ENCODE data around the gene SNN. TPM values are rescaled to one million over a fixed set of nuclear protein-coding genes. Genes with fewer than 3 reads are reported as not detected.
A peak's percentile ranks its signal among the peaks of the same experiment; 100 is the strongest.

SNN gene
- total and polyA plus RNA-seq, 4 donors = 9.4 to 29.0 (median 18.9) TPM

DNA sequence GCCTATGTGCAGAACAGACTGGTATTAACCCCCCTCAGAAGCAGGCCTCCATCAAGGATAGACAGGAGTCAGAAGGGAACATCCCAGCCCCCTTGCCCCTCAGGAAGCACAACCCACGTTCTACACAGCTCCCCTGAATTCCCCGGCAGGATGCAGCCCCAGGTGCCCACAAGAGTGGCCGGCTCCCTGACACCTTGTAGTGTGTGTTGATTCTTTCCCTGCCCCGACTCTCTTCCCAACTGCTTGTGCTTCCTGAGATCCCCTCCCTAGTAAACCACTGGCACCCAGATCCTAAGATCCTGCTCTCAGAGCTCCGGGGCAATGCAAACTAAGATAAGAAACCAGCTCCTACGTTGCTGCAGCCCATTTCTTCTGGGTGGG, 46.7 kb upstream of the SNN start:
- ATAC-seq (ENCODE audit: insufficient read depth, low FRiP score) (no peak), DNase-seq (no peak)
- TF ChIP-seq, protein P1, sequence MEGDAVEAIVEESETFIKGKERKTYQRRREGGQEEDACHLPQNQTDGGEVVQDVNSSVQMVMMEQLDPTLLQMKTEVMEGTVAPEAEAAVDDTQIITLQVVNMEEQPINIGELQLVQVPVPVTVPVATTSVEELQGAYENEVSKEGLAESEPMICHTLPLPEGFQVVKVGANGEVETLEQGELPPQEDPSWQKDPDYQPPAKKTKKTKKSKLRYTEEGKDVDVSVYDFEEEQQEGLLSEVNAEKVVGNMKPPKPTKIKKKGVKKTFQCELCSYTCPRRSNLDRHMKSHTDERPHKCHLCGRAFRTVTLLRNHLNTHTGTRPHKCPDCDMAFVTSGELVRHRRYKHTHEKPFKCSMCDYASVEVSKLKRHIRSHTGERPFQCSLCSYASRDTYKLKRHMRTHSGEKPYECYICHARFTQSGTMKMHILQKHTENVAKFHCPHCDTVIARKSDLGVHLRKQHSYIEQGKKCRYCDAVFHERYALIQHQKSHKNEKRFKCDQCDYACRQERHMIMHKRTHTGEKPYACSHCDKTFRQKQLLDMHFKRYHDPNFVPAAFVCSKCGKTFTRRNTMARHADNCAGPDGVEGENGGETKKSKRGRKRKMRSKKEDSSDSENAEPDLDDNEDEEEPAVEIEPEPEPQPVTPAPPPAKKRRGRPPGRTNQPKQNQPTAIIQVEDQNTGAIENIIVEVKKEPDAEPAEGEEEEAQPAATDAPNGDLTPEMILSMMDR (IDR thresholded peaks at IDR 0.05; ENCODE audit: control extremely low read depth, extremely low read depth) = no peak
- Histone ChIP-seq H3K9me3 (ENCODE audit: control insufficient read depth in 4 of 4, insufficient read depth in 3 of 4, low read length in 3 of 4) (peaks cover 0 to 5% (median 0%) of the 10 kb centered on the region in 4 donors), H3K27me3 (ENCODE audit: control insufficient read depth in 3 of 3, insufficient read depth in 3 of 3, low read length in 2 of 3) (no peaks in the 10 kb centered on the region), H3K36me3 (ENCODE audit: control insufficient read depth in 4 of 4, insufficient read depth in 4 of 4, low read length in 4 of 4) (no peaks in the 10 kb centered on the region), H3K4me3 (no peak overlapping the region), H3K27ac (ENCODE audit: low read depth in 1 of 2, low read length in 1 of 2) (peak overlapping the region in 1 of 2 donors; percentile 8), H3K9ac (ENCODE audit: insufficient read depth in 1 of 2, low read length in 2 of 2) (peak overlapping the region in 1 of 2 donors; percentile 14), H3K4me1 (ENCODE audit: control insufficient read depth in 5 of 5, insufficient read depth in 5 of 5, low read length in 5 of 5) (peaks cover 0 to 29% (median 6%) of the 10 kb centered on the region in 5 donors)
- WGBS, 2 donors = 22 to 31% methylated on average over 6 of the region's 6 CpGs

DNA sequence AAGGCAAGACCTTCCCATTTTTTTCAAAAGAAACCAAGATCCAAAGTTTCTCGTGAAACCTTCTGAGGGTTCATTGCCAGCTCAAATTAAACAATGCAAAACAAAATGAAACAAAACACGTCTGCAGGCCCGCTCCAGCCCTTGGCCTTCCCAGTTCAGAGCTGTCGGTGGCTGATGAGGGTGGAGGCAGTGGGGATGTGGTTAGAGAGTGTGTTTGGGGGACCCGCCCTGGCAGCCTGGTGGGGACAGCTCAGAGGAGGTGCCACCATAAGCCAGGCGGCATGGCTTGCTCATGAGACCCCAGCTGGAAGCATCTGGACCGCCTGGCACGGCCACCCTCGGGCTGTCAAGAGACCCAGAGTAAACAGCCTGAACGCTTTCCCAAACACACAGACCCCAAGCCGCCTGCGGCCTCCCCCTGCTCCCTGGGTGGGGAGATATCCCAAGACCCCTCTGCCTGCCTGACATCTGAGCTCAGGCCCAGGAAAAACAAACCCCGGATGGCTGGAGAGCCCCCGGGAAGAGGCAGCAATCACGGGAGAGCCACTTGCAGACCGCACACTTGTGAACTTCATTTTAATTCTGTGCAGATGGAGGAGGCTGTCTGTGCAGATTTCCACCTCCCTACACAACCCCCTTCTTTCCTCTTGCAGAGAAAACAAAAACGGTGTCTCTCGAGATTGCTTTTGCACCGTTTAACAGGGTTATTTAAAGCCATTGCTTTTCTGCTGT, 46.2 kb upstream of the SNN start:
- H3K4me1 ChIP-seq (ENCODE audit: control insufficient read depth in 5 of 5, insufficient read depth in 5 of 5, low read length in 5 of 5) = peaks cover 0 to 29% (median 6%) of the 10 kb centered on the region in 5 donors
- WGBS, 2 donors = 24 to 28% methylated on average over 19 of the region's 19 CpGs
- H3K9me3 ChIP-seq (ENCODE audit: control insufficient read depth in 4 of 4, insufficient read depth in 3 of 4, low read length in 3 of 4) = peaks cover 0 to 5% (median 0%) of the 10 kb centered on the region in 4 donors
- peak overlapping the region in 1 of 2 donors; percentile 79 for H3K27ac ChIP-seq (ENCODE audit: low read depth in 1 of 2, low read length in 1 of 2)
- H3K36me3 ChIP-seq (ENCODE audit: control insufficient read depth in 4 of 4, insufficient read depth in 4 of 4, low read length in 4 of 4) = no peaks in the 10 kb centered on the region
- peak overlapping the region in 1 of 2 donors; percentile 65 for H3K9ac ChIP-seq (ENCODE audit: insufficient read depth in 1 of 2, low read length in 2 of 2)
- DNase-seq (peak; percentile 94 to 97 (median 97)), ATAC-seq (ENCODE audit: insufficient read depth, low FRiP score) (no peak)
- TF ChIP-seq, protein P1 (IDR thresholded peaks at IDR 0.05; ENCODE audit: control extremely low read depth, extremely low read depth) = no peak
- H3K27me3 ChIP-seq (ENCODE audit: control insufficient read depth in 3 of 3, insufficient read depth in 3 of 3, low read length in 2 of 3) = no peaks in the 10 kb centered on the region
- no peak overlapping the region for H3K4me3 ChIP-seq

DNA sequence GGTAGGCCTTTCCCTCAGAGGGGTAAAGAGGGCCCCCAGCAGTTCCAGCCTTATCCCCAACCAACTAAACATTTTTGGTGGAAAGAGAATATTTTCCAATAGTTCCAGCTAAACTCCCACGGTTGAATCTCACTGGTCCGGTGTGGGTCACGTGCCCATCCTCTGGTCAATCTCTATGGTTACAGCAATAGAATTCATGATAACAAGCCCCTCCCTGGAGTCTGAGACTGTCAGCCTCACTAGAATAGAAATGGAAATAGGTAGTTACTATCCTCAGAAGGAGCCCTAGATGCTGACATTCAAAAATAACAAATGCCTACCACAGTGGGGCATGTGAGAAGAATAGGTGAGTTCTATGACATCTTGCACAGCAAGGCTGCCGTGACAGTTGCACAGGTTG, 44.0 kb upstream of the SNN start:
- WGBS, 2 donors = 87 to 89% methylated on average over 4 of the region's 4 CpGs
- TF ChIP-seq, protein P1 (IDR thresholded peaks at IDR 0.05; ENCODE audit: control extremely low read depth, extremely low read depth) = no peak
- H3K9me3 ChIP-seq (ENCODE audit: control insufficient read depth in 4 of 4, insufficient read depth in 3 of 4, low read length in 3 of 4) = peaks cover 0 to 5% (median 0%) of the 10 kb centered on the region in 4 donors
- no peaks in the 10 kb centered on the region for H3K27me3 ChIP-seq (ENCODE audit: control insufficient read depth in 3 of 3, insufficient read depth in 3 of 3, low read length in 2 of 3)
- H3K4me1 ChIP-seq (ENCODE audit: control insufficient read depth in 5 of 5, insufficient read depth in 5 of 5, low read length in 5 of 5) = peaks cover 0 to 40% (median 8%) of the 10 kb centered on the region in 5 donors
- H3K4me3 ChIP-seq = no peak overlapping the region
- ATAC-seq (ENCODE audit: insufficient read depth, low FRiP score) (no peak), DNase-seq (no peak)
- H3K27ac ChIP-seq (ENCODE audit: low read depth in 1 of 2, low read length in 1 of 2) = no peak overlapping the region
- H3K9ac ChIP-seq (ENCODE audit: insufficient read depth in 1 of 2, low read length in 2 of 2) = no peak overlapping the region
- H3K36me3 ChIP-seq (ENCODE audit: control insufficient read depth in 4 of 4, insufficient read depth in 4 of 4, low read length in 4 of 4) = no peaks in the 10 kb centered on the region

Data from lung (tissue), 12 donors.